ENCODE results near the gene KIAA0232.

DNA sequence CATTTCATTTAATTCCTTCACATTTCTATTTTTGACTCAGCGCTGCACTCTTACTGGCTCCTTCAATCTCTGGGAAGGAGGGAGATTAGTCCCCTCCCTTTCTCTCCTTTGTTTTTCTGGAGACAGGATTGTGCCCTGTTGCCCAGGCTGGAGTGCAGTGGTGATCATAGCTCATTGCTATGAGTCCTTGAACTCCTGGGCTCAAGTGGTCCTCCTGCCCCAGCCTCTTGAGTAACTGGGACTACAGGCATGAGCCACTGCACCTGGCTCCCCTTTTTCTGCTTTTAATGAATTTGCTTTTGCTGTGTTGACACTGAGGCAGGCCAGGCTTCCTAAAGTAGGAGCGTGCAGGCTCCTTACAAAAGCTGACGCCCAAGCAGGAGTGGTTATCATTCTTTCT, 137.6 kb downstream of the KIAA0232 start:
- TF ChIP-seq ARNT (IDR thresholded peaks at IDR 0.05) (no peak), L3MBTL2 (conservative IDR thresholded peaks at IDR 0.05) (no peak), NFRKB (IDR thresholded peaks at IDR 0.05) (no peak), BHLHE40 (IDR thresholded peaks at IDR 0.05; ENCODE audit: borderline replicate concordance) (no peak), SP1 (IDR thresholded peaks at IDR 0.05) (no peak)

All from HEK293T (cell line).